ENCODE data around the gene CLDN11. TPM values are rescaled to one million over a fixed set of nuclear protein-coding genes. Genes with fewer than 3 reads are reported as not detected.
A peak's percentile ranks its signal among the peaks of the same experiment; 100 is the strongest.

The CLDN11 gene
- total RNA-seq, 1 experiment from 2014 or later = 0.22 TPM

GRCh38 chr3:170368921-170369320 is 49.7 kb upstream of the CLDN11 start:
- no peak for DNase-seq (ENCODE audit: low read depth, low spot score)
- Histone ChIP-seq H3K79me2 (ENCODE audit: insufficient read depth, low read length) (no peaks in the 10 kb centered on the region; the same call in 1 of the 2 replicates), H3K9ac (ENCODE audit: low read length) (no peak overlapping the region), H3K36me3 (ENCODE audit: control insufficient read depth in 1 of 2, insufficient read depth in 2 of 2, low read length in 2 of 2) (no peaks in the 10 kb centered on the region), H3K4me3 (replicated peaks in 1 of 2; ENCODE audit: low read depth in 1 of 2, low read length in 2 of 2) (no peak overlapping the region), H3K27ac (ENCODE audit: low read depth, low read length) (no peak overlapping the region), H4K20me1 (ENCODE audit: insufficient read depth) (no peaks in the 10 kb centered on the region), H2AFZ (ENCODE audit: low read depth, low read length, poor library complexity, severe bottlenecking) (no peak overlapping the region), H3K4me2 (ENCODE audit: low read length) (no peak overlapping the region), H3K9me2 (ENCODE audit: insufficient read depth) (no peaks in the 10 kb centered on the region), H3K4me1 (ENCODE audit: control insufficient read depth in 1 of 2, insufficient read depth in 2 of 2, low read length in 2 of 2) (no peaks in the 10 kb centered on the region), H3K27me3 (ENCODE audit: insufficient read depth, low read length) (no peaks in the 10 kb centered on the region), H3K9me3 (ENCODE audit: control insufficient read depth in 1 of 2, insufficient read depth in 1 of 2, low read depth in 1 of 2, low read length in 2 of 2) (no peaks in the 10 kb centered on the region)
- BruUV-seq (replicated peaks) = no TSS peak
- RAD21 ChIA-PET (ENCODE audit: low non-redundant PET in 1 of 2, low total read pairs in 2 of 2, uncharacterized antibody in 2 of 2, unreplicated experiment in 2 of 2) = no interaction called here
- no peak for ATAC-seq
- intact Hi-C loops (cut with micrococcal nuclease) = loop anchor here (2.0 kb wide), 1 partner anchor 58 kb away; no protein-coding TSS in a partner anchor
- CTCF ChIA-PET = interaction anchor here (0.5 kb wide), 1 partner anchor 23 kb away, joined by 3 read pairs; no protein-coding TSS in a partner anchor
- POLR2A ChIA-PET = no interaction called here
- TF ChIP-seq RAD21 (IDR thresholded peaks at IDR 0.05; ENCODE audit: low read depth) = peak; percentile 65
- TF ChIP-seq CBX3 (IDR thresholded peaks at IDR 0.05; ENCODE audit: low read depth) = no peak
- TF ChIP-seq TCF7L2 (IDR thresholded peaks at IDR 0.05; ENCODE audit: borderline replicate concordance, extremely low read depth, insufficient read depth, insufficient read length) = no peak
- no peak for TF ChIP-seq EGR1 (IDR thresholded peaks at IDR 0.05; ENCODE audit: low read depth)
- no peak for TF ChIP-seq ZFX (IDR thresholded peaks at IDR 0.05)
- TF ChIP-seq FOSL1 (IDR thresholded peaks at IDR 0.05; ENCODE audit: low read depth) = no peak
- no peak for TF ChIP-seq ZNF274 (IDR thresholded peaks at IDR 0.05; ENCODE audit: low read depth, low read length)
- TF ChIP-seq POLR2A (IDR thresholded peaks at IDR 0.05; ENCODE audit: borderline replicate concordance, extremely low read depth, insufficient read depth, insufficient read length) = no peak
- no peak for TF ChIP-seq EZH2 (IDR thresholded peaks at IDR 0.05)
- TF ChIP-seq SP1 (IDR thresholded peaks at IDR 0.05; ENCODE audit: low read depth) = no peak
- TF ChIP-seq JUND (IDR thresholded peaks at IDR 0.05) = no peak
- TF ChIP-seq CTCF (IDR thresholded peaks at IDR 0.05 in 2 of 3, conservative IDR thresholded peaks at IDR 0.05 in 1 of 3; ENCODE audit: borderline replicate concordance in 1 of 3, insufficient read depth in 1 of 3, low read depth in 2 of 3, low read length in 2 of 3) = peak; percentile 37 to 60 (median 38); a peak in 4 of 6 replicates
- no peak for TF ChIP-seq SIN3A (IDR thresholded peaks at IDR 0.05; ENCODE audit: low read depth)
- TF ChIP-seq SRF (IDR thresholded peaks at IDR 0.05; ENCODE audit: low read depth) = no peak
- no peak for TF ChIP-seq YY1 (IDR thresholded peaks at IDR 0.05; ENCODE audit: extremely low read depth, insufficient replicate concordance, low read depth, low read length)

Data from HCT116 (cell line).